ENCODE data around the gene GIPC2. TPM values are rescaled to one million over a fixed set of nuclear protein-coding genes. Genes with fewer than 3 reads are reported as not detected.
A peak's percentile ranks its signal among the peaks of the same experiment; 100 is the strongest.

Gene GIPC2
- total and polyA plus RNA-seq, 2 donors (not counting 3 experiments of a cell fraction or from before 2014, with no cell fraction given), result 2.8 to 9.6 TPM

GRCh38 chr1:78007677-78008341 is 38.0 kb upstream of the GIPC2 start:
- DNase-seq (ENCODE audit: low read depth, low spot score) (peak; percentile 52), FAIRE-seq (no peak)
- Histone ChIP-seq H3K27ac (ENCODE audit: insufficient read depth, low read depth, low read length) (peak overlapping the region; percentile 82), H4K20me1 (replicated peaks; ENCODE audit: control insufficient read depth, extremely low read depth, insufficient read depth, low read length) (peaks cover 5% of the 10 kb centered on the region), H3K4me1 (ENCODE audit: control insufficient read depth, extremely low read depth, insufficient read depth, low read length) (peaks cover 37% of the 10 kb centered on the region), H3K79me2 (ENCODE audit: control insufficient read depth, insufficient read depth, low read length) (peaks cover 75% of the 10 kb centered on the region), H3K9ac (replicated peaks; ENCODE audit: extremely low read depth, insufficient read depth, low read length) (peak overlapping the region; percentile 98), H3K36me3 (ENCODE audit: control insufficient read depth in 2 of 2, extremely low read depth in 1 of 2, insufficient read depth in 2 of 2, low read length in 2 of 2) (peaks cover 0 to 5% of the 10 kb centered on the region in 2 experiments), H2AFZ (ENCODE audit: low read depth, low read length) (no peak overlapping the region), H3K4me2 (ENCODE audit: insufficient read depth, low read length) (peak overlapping the region; percentile 100), H3K9me3 (replicated peaks; ENCODE audit: control insufficient read depth, insufficient read depth, low read length) (no peaks in the 10 kb centered on the region), H3K27me3 (ENCODE audit: control insufficient read depth in 2 of 2, insufficient read depth in 2 of 2, low read length in 2 of 2) (no peaks in the 10 kb centered on the region), H3K9me1 (replicated peaks; ENCODE audit: control insufficient read depth, extremely low read depth, insufficient read depth, low read length) (peaks cover 3% of the 10 kb centered on the region), H3K4me3 (replicated peaks in 1 of 3; ENCODE audit: insufficient read depth in 1 of 3, low read depth in 1 of 3, low read length in 3 of 3) (peak overlapping the region; percentile 69 to 99 (median 98))
- intact Hi-C loops (cut with micrococcal nuclease) (loop anchor here (1.0 kb wide), 1 partner anchor 38 kb away; no protein-coding TSS in a partner anchor), dilution Hi-C loops (cut with MboI; ENCODE audit: extremely low pct_ligation_motif_present, low sequenced_read_pairs) (no loop called here)
- CTCF ChIA-PET, result interaction anchor here (0.8 to 15.7 kb wide), 11 partner anchors 12 to 106 kb away, joined by 3 to 250 read pairs (median 3); no protein-coding TSS in a partner anchor
- TF ChIP-seq JUN (IDR thresholded peaks at IDR 0.05; ENCODE audit: borderline replicate concordance, insufficient read depth, insufficient read length, low read depth), result no peak
- TF ChIP-seq GATA2 (IDR thresholded peaks at IDR 0.05; ENCODE audit: insufficient read depth, insufficient read length, low read depth, low read length), result no peak
- no peak for TF ChIP-seq CTCF (IDR thresholded peaks at IDR 0.05; ENCODE audit: extremely low read depth in 1 of 2, insufficient read depth in 1 of 2, low read depth in 1 of 2, low read length in 2 of 2)
- no peak for TF ChIP-seq FOS (IDR thresholded peaks at IDR 0.05; ENCODE audit: borderline replicate concordance, insufficient read depth, low read length)
- TF ChIP-seq MAX (IDR thresholded peaks at IDR 0.05; ENCODE audit: insufficient read depth, insufficient read length), result no peak
- no peak for TF ChIP-seq MYC (IDR thresholded peaks at IDR 0.05; ENCODE audit: low read depth, low read length)
- no peak for TF ChIP-seq POLR2A (IDR thresholded peaks at IDR 0.05; ENCODE audit: low read depth, low read length)
- no peak for TF ChIP-seq POLR2AphosphoS5 (IDR thresholded peaks at IDR 0.05; ENCODE audit: insufficient read depth, low read depth, low read length)
- TF ChIP-seq EZH2 (IDR thresholded peaks at IDR 0.05; ENCODE audit: borderline replicate concordance, low read depth, low read length, severe bottlenecking), result no peak
- BruUV-seq (replicated peaks), result no TSS peak
- POLR2A ChIA-PET, result interaction anchor here (0.8 to 1.0 kb wide), 3 partner anchors 27 to 38 kb away, joined by 3 read pairs; partner anchors contain the start of genes FUBP1 and GIPC2
